Stomach (tissue), 4 donors: Measurements from ENCODE around the gene GRIK1.

Source experiments
- POLR2A ChIP-seq, 4 donors: fragments of 450-650 bp; IDR thresholded peaks; one replicate each; pipeline ENCODE4 v1.6.1; 2016; ENCODE audit warnings: antibody characterized with exemption in 4 of 4, control low read depth in 2 of 4, mild to moderate bottlenecking in 1 of 4, moderate library complexity in 1 of 4
- POLR2AphosphoS5 ChIP-seq, 3 donors: sonication (generic); formaldehyde crosslinking; IDR thresholded peaks; one replicate each; pipeline ENCODE4 v1.6.1; 2016; ENCODE audit warnings: antibody characterized with exemption in 3 of 3
- TF ChIP-seq, protein P1 (sequence below), 7 experiments: fragments of 450-650 bp in 4 of 7; fragments of 200-600 bp in 3 of 7; sonication (generic) in 3 of 7; IDR thresholded peaks; one replicate each; pipeline ENCODE4 v1.5.1; 2016 to 2019; ENCODE audit warnings: antibody characterized with exemption in 7 of 7, control low read depth in 2 of 7, mild to moderate bottlenecking in 1 of 7

DNA sequence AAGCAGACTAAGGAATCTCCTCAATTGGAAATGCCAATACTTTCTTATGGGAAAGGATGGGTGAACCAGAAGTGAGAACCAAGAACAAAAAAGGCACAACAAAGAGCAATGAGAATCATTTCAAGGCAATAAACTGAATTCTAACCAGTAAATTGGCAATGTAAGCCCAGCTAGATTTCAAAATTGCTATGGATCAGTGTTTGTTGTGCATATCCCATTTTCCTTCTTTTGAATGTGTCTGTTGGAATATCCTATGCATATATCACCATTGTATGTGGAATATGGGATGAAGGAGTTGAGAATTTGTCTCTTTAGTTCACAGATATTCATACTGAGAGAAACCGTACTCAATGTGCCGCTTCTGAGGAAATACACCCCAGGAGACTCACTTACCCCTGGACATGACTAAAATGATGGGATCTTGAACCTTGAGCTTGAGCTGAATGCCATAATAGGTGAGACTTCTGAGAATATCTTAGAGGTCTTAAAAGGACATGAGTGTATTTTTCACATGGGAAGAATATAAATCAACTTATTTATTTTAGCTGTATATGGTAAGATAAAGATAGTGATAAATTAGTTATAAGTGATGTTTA lies 425.0 kb downstream of the GRIK1 start:
- TF ChIP-seq POLR2A (IDR thresholded peaks at IDR 0.05), result no peak
- TF ChIP-seq, protein P1, sequence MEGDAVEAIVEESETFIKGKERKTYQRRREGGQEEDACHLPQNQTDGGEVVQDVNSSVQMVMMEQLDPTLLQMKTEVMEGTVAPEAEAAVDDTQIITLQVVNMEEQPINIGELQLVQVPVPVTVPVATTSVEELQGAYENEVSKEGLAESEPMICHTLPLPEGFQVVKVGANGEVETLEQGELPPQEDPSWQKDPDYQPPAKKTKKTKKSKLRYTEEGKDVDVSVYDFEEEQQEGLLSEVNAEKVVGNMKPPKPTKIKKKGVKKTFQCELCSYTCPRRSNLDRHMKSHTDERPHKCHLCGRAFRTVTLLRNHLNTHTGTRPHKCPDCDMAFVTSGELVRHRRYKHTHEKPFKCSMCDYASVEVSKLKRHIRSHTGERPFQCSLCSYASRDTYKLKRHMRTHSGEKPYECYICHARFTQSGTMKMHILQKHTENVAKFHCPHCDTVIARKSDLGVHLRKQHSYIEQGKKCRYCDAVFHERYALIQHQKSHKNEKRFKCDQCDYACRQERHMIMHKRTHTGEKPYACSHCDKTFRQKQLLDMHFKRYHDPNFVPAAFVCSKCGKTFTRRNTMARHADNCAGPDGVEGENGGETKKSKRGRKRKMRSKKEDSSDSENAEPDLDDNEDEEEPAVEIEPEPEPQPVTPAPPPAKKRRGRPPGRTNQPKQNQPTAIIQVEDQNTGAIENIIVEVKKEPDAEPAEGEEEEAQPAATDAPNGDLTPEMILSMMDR (IDR thresholded peaks at IDR 0.05), result no peak
- no peak for TF ChIP-seq POLR2AphosphoS5 (IDR thresholded peaks at IDR 0.05)
